Measurements from ENCODE around the gene FAM13A.

GRCh38 chr4:88803600-88804096 lies 253.3 kb downstream of the FAM13A start:
- TF ChIP-seq CTCF (IDR thresholded peaks at IDR 0.05) (no peak), POLR2A (IDR thresholded peaks at IDR 0.05) (no peak), EP300 (IDR thresholded peaks at IDR 0.05) (no peak)

Measured in suprapubic skin (tissue), 3 donors.